Activated naive CD8-positive, alpha-beta T cell (primary cell): ENCODE data around the gene NELFB.
A peak's percentile ranks its signal among the peaks of the same experiment; 100 is the strongest.

ENCODE experiments used
- H3K27ac Mint-ChIP-seq: one replicate; pipeline ENCODE4 v1.8.0; 2021; ENCODE audit warnings: mixed read lengths
- H3K27me3 Mint-ChIP-seq: one replicate; pipeline ENCODE4 v1.8.0; 2021; ENCODE audit warnings: mixed read lengths
- H3K36me3 Mint-ChIP-seq: one replicate; pipeline ENCODE4 v1.8.0; 2021; ENCODE audit warnings: mixed read lengths
- H3K4me1 Mint-ChIP-seq: one replicate; pipeline ENCODE4 v1.8.0; 2021; ENCODE audit warnings: low read depth, mixed read lengths
- H3K4me3 Mint-ChIP-seq: one replicate; pipeline ENCODE4 v1.8.0; 2021; ENCODE audit warnings: mild to moderate bottlenecking, mixed read lengths
- H3K9me3 Mint-ChIP-seq: one replicate; pipeline ENCODE4 v1.8.0; 2021; ENCODE audit warnings: low read depth, mixed read lengths

Gene NELFB

GRCh38 chr9:137302449-137303150, 47.5 kb downstream of the NELFB start:
- Mint-ChIP-seq H3K27ac (no peak overlapping the region), H3K4me1 (peaks cover 13% of the 10 kb centered on the region), H3K4me3 (peak overlapping the region; percentile 44), H3K9me3 (no peaks in the 10 kb centered on the region), H3K36me3 (no peaks in the 10 kb centered on the region), H3K27me3 (peaks cover 3% of the 10 kb centered on the region)

GRCh38 chr9:137303151-137303892, 48.2 kb downstream of the NELFB start:
- Mint-ChIP-seq H3K36me3 (no peaks in the 10 kb centered on the region), H3K27ac (no peak overlapping the region), H3K9me3 (no peaks in the 10 kb centered on the region), H3K27me3 (peaks cover 3% of the 10 kb centered on the region), H3K4me3 (peak overlapping the region; percentile 44), H3K4me1 (peaks cover 13% of the 10 kb centered on the region)

DNA sequence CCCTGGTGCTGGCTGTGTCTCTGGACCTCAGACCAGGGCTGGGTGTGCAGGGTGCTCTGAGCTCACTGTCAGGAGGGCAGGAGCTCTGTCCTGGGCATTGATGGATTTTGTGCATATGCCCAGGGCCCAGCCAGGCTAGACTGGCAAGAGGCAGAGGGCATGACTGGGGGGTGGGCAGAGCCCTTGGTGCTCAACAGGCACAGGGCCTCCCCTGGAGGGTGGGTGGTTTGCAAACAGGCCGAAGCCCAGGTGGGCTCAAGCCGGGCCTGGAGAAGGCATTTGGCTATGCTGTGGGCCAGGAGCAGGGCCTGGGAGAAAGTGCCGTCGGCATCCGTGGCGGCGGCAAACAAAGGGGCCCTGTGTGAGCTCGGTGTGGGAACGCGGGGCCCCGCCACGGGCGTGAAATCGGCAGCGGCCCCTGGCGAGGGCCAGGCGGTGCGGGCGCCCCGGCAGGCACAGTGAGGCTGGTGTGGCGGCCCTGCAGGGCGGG, 48.8 kb downstream of the NELFB start:
- Mint-ChIP-seq H3K4me3 (no peak overlapping the region), H3K27ac (no peak overlapping the region), H3K36me3 (no peaks in the 10 kb centered on the region), H3K9me3 (no peaks in the 10 kb centered on the region), H3K27me3 (peaks cover 3% of the 10 kb centered on the region), H3K4me1 (peaks cover 13% of the 10 kb centered on the region)

GRCh38 chr9:137304383-137305059, 49.4 kb downstream of the NELFB start:
- H3K27ac Mint-ChIP-seq, result no peak overlapping the region
- H3K9me3 Mint-ChIP-seq, result no peaks in the 10 kb centered on the region
- H3K4me3 Mint-ChIP-seq, result no peak overlapping the region
- H3K27me3 Mint-ChIP-seq, result peaks cover 3% of the 10 kb centered on the region
- peaks cover 13% of the 10 kb centered on the region for H3K4me1 Mint-ChIP-seq
- H3K36me3 Mint-ChIP-seq, result no peaks in the 10 kb centered on the region

- H3K4me1 Mint-ChIP-seq, result peaks cover 9% of the 10 kb centered on the region
- no peaks in the 10 kb centered on the region for H3K36me3 Mint-ChIP-seq
- H3K9me3 Mint-ChIP-seq, result no peaks in the 10 kb centered on the region
- H3K27me3 Mint-ChIP-seq, result peaks cover 2% of the 10 kb centered on the region
- H3K27ac Mint-ChIP-seq, result no peak overlapping the region
- peak overlapping the region; percentile 17 for H3K4me3 Mint-ChIP-seq
Observed at GRCh38 chr9:137305060-137305797, 50.1 kb downstream of the NELFB start.

DNA sequence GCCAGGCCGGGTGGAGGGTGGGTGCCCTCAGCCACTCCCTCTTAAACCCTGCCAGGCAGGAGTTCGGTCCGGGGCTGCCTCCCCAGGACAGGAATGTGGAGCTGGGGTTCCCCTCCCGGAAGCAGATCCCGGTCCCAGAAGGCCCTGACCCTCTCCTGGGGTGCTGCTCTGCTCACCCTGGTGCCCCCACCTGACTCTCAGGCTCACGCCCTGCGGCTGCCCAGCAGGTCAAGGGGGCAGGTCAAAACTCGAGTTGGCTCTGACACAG, 50.6 kb downstream of the NELFB start:
- H3K27me3 Mint-ChIP-seq, result peaks cover 1% of the 10 kb centered on the region
- H3K36me3 Mint-ChIP-seq, result no peaks in the 10 kb centered on the region
- H3K4me3 Mint-ChIP-seq, result peak overlapping the region; percentile 17
- no peak overlapping the region for H3K27ac Mint-ChIP-seq
- peaks cover 8% of the 10 kb centered on the region for H3K4me1 Mint-ChIP-seq
- no peaks in the 10 kb centered on the region for H3K9me3 Mint-ChIP-seq

- H3K4me3 Mint-ChIP-seq, result no peak overlapping the region
- H3K4me1 Mint-ChIP-seq, result peaks cover 6% of the 10 kb centered on the region
- no peak overlapping the region for H3K27ac Mint-ChIP-seq
- no peaks in the 10 kb centered on the region for H3K36me3 Mint-ChIP-seq
- no peaks in the 10 kb centered on the region for H3K27me3 Mint-ChIP-seq
- no peaks in the 10 kb centered on the region for H3K9me3 Mint-ChIP-seq
Observed at GRCh38 chr9:137306066-137306849, 51.1 kb downstream of the NELFB start.

DNA sequence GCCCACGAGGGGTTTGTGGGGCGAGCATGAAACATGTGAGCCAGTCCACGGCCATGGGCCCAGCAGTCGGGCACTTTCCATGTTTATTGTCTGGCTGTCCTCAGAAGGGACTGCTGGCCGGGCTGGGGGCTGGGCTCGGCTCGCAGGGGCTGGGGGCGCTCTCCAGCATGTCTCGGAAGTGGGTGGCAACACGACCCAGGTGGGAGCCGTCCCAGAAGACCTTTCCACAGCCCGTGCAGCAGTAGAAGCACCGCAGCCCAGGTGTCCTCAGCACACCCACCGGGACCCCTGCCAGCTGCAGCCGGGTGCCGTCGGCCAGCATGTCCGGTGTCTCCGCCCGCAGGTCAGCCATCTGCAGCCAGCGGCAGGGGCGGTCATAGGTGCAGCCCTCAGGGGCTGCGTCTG, 51.7 kb downstream of the NELFB start:
- H3K4me1 Mint-ChIP-seq, result peaks cover 6% of the 10 kb centered on the region
- no peaks in the 10 kb centered on the region for H3K9me3 Mint-ChIP-seq
- H3K27ac Mint-ChIP-seq, result no peak overlapping the region
- no peaks in the 10 kb centered on the region for H3K27me3 Mint-ChIP-seq
- H3K36me3 Mint-ChIP-seq, result no peaks in the 10 kb centered on the region
- H3K4me3 Mint-ChIP-seq, result no peak overlapping the region

GRCh38 chr9:137307255-137308056, 52.3 kb downstream of the NELFB start:
- no peaks in the 10 kb centered on the region for H3K27me3 Mint-ChIP-seq
- H3K36me3 Mint-ChIP-seq, result no peaks in the 10 kb centered on the region
- H3K27ac Mint-ChIP-seq, result no peak overlapping the region
- no peak overlapping the region for H3K4me3 Mint-ChIP-seq
- peaks cover 6% of the 10 kb centered on the region for H3K4me1 Mint-ChIP-seq
- no peaks in the 10 kb centered on the region for H3K9me3 Mint-ChIP-seq

- Mint-ChIP-seq H3K36me3 (no peaks in the 10 kb centered on the region), H3K9me3 (no peaks in the 10 kb centered on the region), H3K27me3 (no peaks in the 10 kb centered on the region), H3K27ac (no peak overlapping the region), H3K4me3 (no peak overlapping the region), H3K4me1 (peaks cover 6% of the 10 kb centered on the region)
Observed at GRCh38 chr9:137308057-137308619, 53.0 kb downstream of the NELFB start.

DNA sequence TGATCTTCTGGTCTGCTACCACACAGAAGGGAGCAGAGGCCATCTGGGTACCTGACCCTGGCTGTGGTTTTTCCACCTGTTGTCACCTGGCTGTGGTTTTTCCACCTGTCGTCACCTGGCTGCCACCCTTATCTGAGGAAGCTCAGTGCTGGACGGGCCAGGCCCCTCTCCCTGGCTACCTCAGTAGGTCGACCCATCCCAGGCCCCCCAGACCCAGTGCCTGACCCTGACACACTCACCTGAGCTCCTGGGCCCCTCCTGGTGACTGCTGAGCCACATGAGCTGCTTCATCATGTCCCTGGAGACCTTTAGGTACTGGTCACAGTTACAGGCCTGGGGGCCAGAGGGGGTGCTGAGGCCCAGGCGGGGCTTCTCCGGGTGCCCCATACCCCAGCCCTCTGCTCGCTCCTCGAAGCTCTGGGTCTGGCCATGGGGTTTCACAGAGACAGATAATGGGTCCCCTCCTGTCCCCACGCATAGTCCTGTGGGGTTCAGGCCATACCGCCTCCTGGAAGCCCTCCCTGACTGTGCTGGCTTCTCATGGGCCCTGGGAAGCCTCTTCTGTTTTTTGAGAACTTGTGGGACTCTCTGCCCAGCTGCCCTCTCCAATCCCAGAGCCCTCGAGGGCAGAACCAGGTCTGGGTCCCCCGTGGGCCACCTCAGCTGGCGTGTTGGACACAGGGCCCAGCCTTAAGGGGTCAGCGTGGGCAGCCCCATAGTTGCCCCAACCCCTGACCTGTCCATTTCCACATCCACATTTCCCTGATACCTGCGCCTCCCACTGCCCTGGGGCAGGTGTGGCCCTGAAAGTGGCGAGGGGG, 54.5 kb downstream of the NELFB start:
- H3K4me3 Mint-ChIP-seq, result no peak overlapping the region
- H3K9me3 Mint-ChIP-seq, result no peaks in the 10 kb centered on the region
- no peaks in the 10 kb centered on the region for H3K27me3 Mint-ChIP-seq
- peaks cover 4% of the 10 kb centered on the region for H3K4me1 Mint-ChIP-seq
- H3K36me3 Mint-ChIP-seq, result no peaks in the 10 kb centered on the region
- no peak overlapping the region for H3K27ac Mint-ChIP-seq

DNA sequence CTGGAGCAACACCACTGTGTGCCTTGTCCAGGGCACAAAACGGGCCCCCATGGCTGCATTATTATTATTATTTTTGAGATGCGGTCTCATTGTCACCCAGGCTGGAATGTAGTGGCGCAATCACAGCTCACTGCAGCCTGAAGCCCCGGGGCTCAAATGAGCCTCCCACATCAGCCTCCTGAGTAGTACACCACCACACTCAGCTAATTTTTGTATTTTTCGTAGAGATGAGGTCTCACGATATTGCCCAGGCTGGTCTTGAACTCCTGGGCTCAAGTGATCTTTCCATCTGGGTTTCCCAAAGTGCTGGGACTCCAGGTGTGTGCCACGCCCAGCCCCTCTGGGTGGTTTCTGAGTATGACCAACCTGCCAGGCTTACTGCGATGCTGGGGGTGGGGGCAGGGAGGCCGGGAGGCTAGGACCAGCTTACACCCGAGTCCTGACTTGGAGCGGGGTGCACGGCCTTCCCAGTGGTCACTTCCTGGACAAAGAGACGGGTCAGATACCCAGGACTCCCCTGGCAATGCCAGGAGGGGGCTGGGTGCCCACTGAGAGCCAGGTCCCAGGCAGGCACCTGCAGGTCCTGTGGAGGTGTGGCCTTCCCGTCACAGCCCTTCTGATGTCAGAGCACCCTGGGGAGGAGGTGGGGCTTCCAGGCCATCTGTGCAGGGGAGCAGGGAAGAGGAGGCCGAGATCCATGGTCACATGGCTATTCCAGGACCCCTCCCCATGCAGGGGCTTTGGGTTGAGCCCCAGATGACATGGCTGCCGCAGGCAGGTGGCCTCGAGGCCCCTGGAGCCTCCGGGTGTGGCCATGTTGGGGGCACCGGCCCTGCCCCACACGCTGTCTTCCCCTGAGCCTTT, 55.3 kb downstream of the NELFB start:
- no peaks in the 10 kb centered on the region for H3K36me3 Mint-ChIP-seq

More for the DNA sequence above, 55.3 kb downstream of the NELFB start:
- no peak overlapping the region for H3K4me3 Mint-ChIP-seq
- H3K4me1 Mint-ChIP-seq, result peaks cover 2% of the 10 kb centered on the region
- no peaks in the 10 kb centered on the region for H3K27me3 Mint-ChIP-seq
- no peak overlapping the region for H3K27ac Mint-ChIP-seq
- no peaks in the 10 kb centered on the region for H3K9me3 Mint-ChIP-seq
